ENCODE measurements around the gene CIAO3. TPM values are rescaled to one million over a fixed set of nuclear protein-coding genes. Genes with fewer than 3 reads are reported as not detected.

CIAO3 gene
- polyA plus RNA-seq, 1 donor (not counting 4 experiments of a cell fraction or from before 2014, with no cell fraction given), result 24.9 TPM

GRCh38 chr16:775236-775796 is 34.5 kb upstream of the CIAO3 start:
- H3K9ac ChIP-seq (ENCODE audit: control insufficient read depth, extremely low read depth, insufficient read depth, low read length), result no peak overlapping the region
- H3K27ac ChIP-seq (ENCODE audit: control insufficient read depth, insufficient read depth, low read length), result no peak overlapping the region
- H3K9me1 ChIP-seq (ENCODE audit: control insufficient read depth, extremely low read depth, insufficient read depth, low read length), result no peaks in the 10 kb centered on the region
- no peaks in the 10 kb centered on the region for H3K36me3 ChIP-seq (ENCODE audit: control insufficient read depth in 2 of 2, extremely low read depth in 1 of 2, insufficient read depth in 2 of 2, low read length in 2 of 2)
- dilution Hi-C loops (cut with MboI; ENCODE audit: extremely low pct_ligation_motif_present, low sequenced_read_pairs), result no loop called here
- H3K4me1 ChIP-seq (ENCODE audit: control insufficient read depth, extremely low read depth, insufficient read depth, low read length), result peaks cover 6% of the 10 kb centered on the region
- H4K20me1 ChIP-seq (ENCODE audit: control insufficient read depth, extremely low read depth, insufficient read depth, low read length), result no peaks in the 10 kb centered on the region
- TF ChIP-seq EZH2 (IDR thresholded peaks at IDR 0.05; ENCODE audit: low read length), result no peak
- no peak for TF ChIP-seq CTCF (optimal IDR thresholded peaks at IDR 0.05 in 1 of 3, IDR thresholded peaks at IDR 0.05 in 1 of 3, conservative IDR thresholded peaks at IDR 0.05 in 1 of 3; ENCODE audit: extremely low read depth in 1 of 3, insufficient read depth in 2 of 3, low read length in 3 of 3)
- no peak overlapping the region for H3K4me2 ChIP-seq (ENCODE audit: control insufficient read depth, extremely low read depth, insufficient read depth, low read depth, low read length)
- DNase-seq (ENCODE audit: low read depth, low spot score), result no peak
- no peaks in the 10 kb centered on the region for H3K9me3 ChIP-seq (ENCODE audit: control insufficient read depth, low read depth, low read length)
- H3K79me2 ChIP-seq (ENCODE audit: control insufficient read depth, insufficient read depth, low read length), result no peaks in the 10 kb centered on the region
- no peak for FAIRE-seq
- no peak overlapping the region for H2AFZ ChIP-seq (ENCODE audit: control insufficient read depth, low read length)
- H3K4me3 ChIP-seq (ENCODE audit: control insufficient read depth in 2 of 3, extremely low read depth in 1 of 3, insufficient read depth in 2 of 3, low read depth in 1 of 3, low read length in 3 of 3), result no peak overlapping the region
- H3K27me3 ChIP-seq (ENCODE audit: control insufficient read depth, extremely low read depth, insufficient read depth, low read length), result no peaks in the 10 kb centered on the region

DNA sequence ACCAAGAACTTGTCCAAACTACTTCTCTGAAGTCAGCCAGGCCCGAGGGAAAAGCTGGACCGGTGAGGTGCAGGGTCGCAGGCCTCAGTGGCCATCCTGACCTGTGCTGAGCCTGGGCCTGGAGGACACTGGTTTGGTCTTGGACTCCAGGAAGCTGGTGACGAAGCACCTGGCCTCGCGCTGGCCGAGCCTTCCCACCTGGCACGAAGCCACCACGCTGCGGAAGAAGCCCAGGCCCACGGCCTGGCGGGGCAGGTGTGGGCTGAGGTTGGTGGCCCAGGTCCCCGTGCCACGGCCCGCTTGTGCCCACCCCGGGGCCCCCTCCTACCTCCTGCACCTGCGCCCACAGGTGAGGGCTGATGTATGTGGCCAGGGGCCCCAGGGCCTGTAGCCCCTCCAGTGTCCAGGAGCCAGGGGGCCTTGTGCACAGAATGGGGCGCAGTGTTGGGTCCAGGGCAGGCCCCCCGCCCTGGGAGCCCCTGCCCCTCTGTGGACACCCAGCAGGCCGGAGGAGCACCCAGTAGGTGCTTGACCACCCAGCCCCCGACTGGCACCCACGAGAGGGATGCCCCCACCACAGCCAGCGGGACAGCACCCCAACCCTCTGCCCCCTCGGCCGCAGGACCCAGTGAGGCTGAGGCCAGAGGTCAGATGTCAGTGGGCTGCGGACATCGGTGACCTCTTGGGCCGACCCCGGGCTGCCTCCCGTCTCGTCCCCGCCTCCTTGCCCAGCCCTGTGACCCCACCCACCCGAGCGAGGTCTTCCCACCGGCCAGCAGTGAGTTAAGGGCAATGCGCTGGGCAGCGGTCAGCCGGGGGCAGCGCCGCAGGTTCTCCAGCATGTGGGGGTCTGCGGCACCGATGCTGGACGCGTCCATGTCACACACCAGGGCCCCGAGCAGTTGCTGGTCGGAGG is 33.5 kb upstream of the CIAO3 start:
- Histone ChIP-seq H2AFZ (ENCODE audit: control insufficient read depth, low read length) (no peak overlapping the region), H3K27me3 (ENCODE audit: control insufficient read depth, extremely low read depth, insufficient read depth, low read length) (no peaks in the 10 kb centered on the region), H3K9me3 (ENCODE audit: control insufficient read depth, low read depth, low read length) (no peaks in the 10 kb centered on the region), H3K79me2 (ENCODE audit: control insufficient read depth, insufficient read depth, low read length) (no peaks in the 10 kb centered on the region), H3K36me3 (ENCODE audit: control insufficient read depth in 2 of 2, extremely low read depth in 1 of 2, insufficient read depth in 2 of 2, low read length in 2 of 2) (no peaks in the 10 kb centered on the region), H3K4me3 (ENCODE audit: control insufficient read depth in 2 of 3, extremely low read depth in 1 of 3, insufficient read depth in 2 of 3, low read depth in 1 of 3, low read length in 3 of 3) (no peak overlapping the region), H3K27ac (ENCODE audit: control insufficient read depth, insufficient read depth, low read length) (no peak overlapping the region), H3K9ac (ENCODE audit: control insufficient read depth, extremely low read depth, insufficient read depth, low read length) (no peak overlapping the region), H3K9me1 (ENCODE audit: control insufficient read depth, extremely low read depth, insufficient read depth, low read length) (no peaks in the 10 kb centered on the region), H4K20me1 (ENCODE audit: control insufficient read depth, extremely low read depth, insufficient read depth, low read length) (no peaks in the 10 kb centered on the region), H3K4me2 (ENCODE audit: control insufficient read depth, extremely low read depth, insufficient read depth, low read depth, low read length) (no peak overlapping the region), H3K4me1 (ENCODE audit: control insufficient read depth, extremely low read depth, insufficient read depth, low read length) (peaks cover 6% of the 10 kb centered on the region)
- dilution Hi-C loops (cut with MboI; ENCODE audit: extremely low pct_ligation_motif_present, low sequenced_read_pairs), result no loop called here
- FAIRE-seq (no peak), DNase-seq (ENCODE audit: low read depth, low spot score) (no peak)
- no peak for TF ChIP-seq CTCF (optimal IDR thresholded peaks at IDR 0.05 in 1 of 3, IDR thresholded peaks at IDR 0.05 in 1 of 3, conservative IDR thresholded peaks at IDR 0.05 in 1 of 3; ENCODE audit: extremely low read depth in 1 of 3, insufficient read depth in 2 of 3, low read length in 3 of 3)
- no peak for TF ChIP-seq EZH2 (IDR thresholded peaks at IDR 0.05; ENCODE audit: low read length)
